Stimulated activated CD8-positive, alpha-beta memory T cell treated with anti-CD3 and anti-CD28 coated beads, Interleukin-15, amount 100 ng/mL, for 48 hours (primary cell): ENCODE measurements around the gene NKX3-2.
"Not testable (repeated sequence)": the region's sequence is repeated elsewhere in the genome, so short reads cannot be mapped to it uniquely, and the experiment has no call there.

Experiments used
- DNase-seq, 2 donors: peaks; one replicate each; pipeline ENCODE4 v3.0.0-alpha.2; 2020; ENCODE audit warnings: low read depth in 2 of 2

NKX3-2 gene

GRCh38 chr4:13543839-13544605 is at the start of gene NKX3-2:
Gene NKX3-2 (minus strand): TSS chr4:13544508. CDS start chr4:13544414, 94 bp downstream.
- DNase-seq, result no peak

- DNase-seq, result no peak
Measured at GRCh38 chr4:13592220-13592619, 47.9 kb upstream of the NKX3-2 start.

GRCh38 chr4:13590766-13591165 is 46.5 kb upstream of the NKX3-2 start:
- no peak for DNase-seq

GRCh38 chr4:13588954-13589353 is 44.6 kb upstream of the NKX3-2 start:
- no peak for DNase-seq

- DNase-seq, result no peak
Measured at GRCh38 chr4:13584481-13584880, 40.2 kb upstream of the NKX3-2 start.

GRCh38 chr4:13580036-13580435 is 35.7 kb upstream of the NKX3-2 start:
- no peak for DNase-seq

GRCh38 chr4:13577660-13578059 is 33.4 kb upstream of the NKX3-2 start:
- DNase-seq, result no peak

- DNase-seq, result no peak
Measured at GRCh38 chr4:13570916-13571315, 26.6 kb upstream of the NKX3-2 start.

- DNase-seq, result no peak
Measured at GRCh38 chr4:13567125-13567524, 22.8 kb upstream of the NKX3-2 start.

- no peak for DNase-seq
Measured at GRCh38 chr4:13562876-13563275, 18.6 kb upstream of the NKX3-2 start.

GRCh38 chr4:13561673-13562072 is 17.4 kb upstream of the NKX3-2 start:
- DNase-seq, result no peak

GRCh38 chr4:13560111-13560510 is 15.8 kb upstream of the NKX3-2 start:
- not testable (repeated sequence) for DNase-seq

- DNase-seq, result no peak
Measured at GRCh38 chr4:13559413-13559812, 15.1 kb upstream of the NKX3-2 start.

- DNase-seq, result no peak
Measured at GRCh38 chr4:13558881-13559280, 14.6 kb upstream of the NKX3-2 start.

GRCh38 chr4:13555325-13555724 is 11.0 kb upstream of the NKX3-2 start:
- no peak for DNase-seq

GRCh38 chr4:13553081-13553480 is 8.8 kb upstream of the NKX3-2 start:
- DNase-seq, result no peak

GRCh38 chr4:13548984-13549546 is 4.8 kb upstream of the NKX3-2 start:
- DNase-seq, result peak; percentile 68 to 74

- no peak for DNase-seq
Measured at GRCh38 chr4:13548059-13548983, 4.0 kb upstream of the NKX3-2 start.

- no peak for DNase-seq
Measured at GRCh38 chr4:13547485-13548041, 3.3 kb upstream of the NKX3-2 start.

GRCh38 chr4:13546941-13547484 is 2.7 kb upstream of the NKX3-2 start:
- no peak for DNase-seq

GRCh38 chr4:13546142-13546940 is 2.0 kb upstream of the NKX3-2 start:
- no peak for DNase-seq
